ENCODE measurements around the gene DCDC2B.

DNA sequence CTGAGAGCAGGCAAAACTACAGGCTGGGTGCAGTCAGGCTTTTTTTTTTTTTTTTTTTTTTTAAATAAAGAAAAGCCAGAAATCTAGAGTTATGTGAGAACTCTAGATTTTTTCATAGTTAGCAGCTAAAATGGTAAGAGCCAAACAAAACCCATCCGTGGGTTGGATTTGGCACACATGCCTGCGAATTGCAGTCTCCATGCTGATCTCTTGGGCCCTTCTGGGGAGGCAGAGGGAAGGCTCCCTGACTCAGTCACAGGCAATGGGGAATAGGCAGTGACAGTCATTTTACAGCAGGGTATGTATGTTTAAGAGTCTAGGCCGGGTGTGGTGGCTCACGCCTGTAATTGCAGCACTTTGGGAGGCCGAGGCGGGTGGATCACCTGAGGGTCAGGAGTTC lies 26.8 kb upstream of the DCDC2B start:
- no peak for TF ChIP-seq CREM (CRISPR knock-in tag; IDR thresholded peaks at IDR 0.05)
- TF ChIP-seq JUN (CRISPR knock-in tag; IDR thresholded peaks at IDR 0.05): no peak
- TF ChIP-seq, protein P1, sequence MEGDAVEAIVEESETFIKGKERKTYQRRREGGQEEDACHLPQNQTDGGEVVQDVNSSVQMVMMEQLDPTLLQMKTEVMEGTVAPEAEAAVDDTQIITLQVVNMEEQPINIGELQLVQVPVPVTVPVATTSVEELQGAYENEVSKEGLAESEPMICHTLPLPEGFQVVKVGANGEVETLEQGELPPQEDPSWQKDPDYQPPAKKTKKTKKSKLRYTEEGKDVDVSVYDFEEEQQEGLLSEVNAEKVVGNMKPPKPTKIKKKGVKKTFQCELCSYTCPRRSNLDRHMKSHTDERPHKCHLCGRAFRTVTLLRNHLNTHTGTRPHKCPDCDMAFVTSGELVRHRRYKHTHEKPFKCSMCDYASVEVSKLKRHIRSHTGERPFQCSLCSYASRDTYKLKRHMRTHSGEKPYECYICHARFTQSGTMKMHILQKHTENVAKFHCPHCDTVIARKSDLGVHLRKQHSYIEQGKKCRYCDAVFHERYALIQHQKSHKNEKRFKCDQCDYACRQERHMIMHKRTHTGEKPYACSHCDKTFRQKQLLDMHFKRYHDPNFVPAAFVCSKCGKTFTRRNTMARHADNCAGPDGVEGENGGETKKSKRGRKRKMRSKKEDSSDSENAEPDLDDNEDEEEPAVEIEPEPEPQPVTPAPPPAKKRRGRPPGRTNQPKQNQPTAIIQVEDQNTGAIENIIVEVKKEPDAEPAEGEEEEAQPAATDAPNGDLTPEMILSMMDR (IDR thresholded peaks at IDR 0.05): no peak
- TF ChIP-seq, protein P2, sequence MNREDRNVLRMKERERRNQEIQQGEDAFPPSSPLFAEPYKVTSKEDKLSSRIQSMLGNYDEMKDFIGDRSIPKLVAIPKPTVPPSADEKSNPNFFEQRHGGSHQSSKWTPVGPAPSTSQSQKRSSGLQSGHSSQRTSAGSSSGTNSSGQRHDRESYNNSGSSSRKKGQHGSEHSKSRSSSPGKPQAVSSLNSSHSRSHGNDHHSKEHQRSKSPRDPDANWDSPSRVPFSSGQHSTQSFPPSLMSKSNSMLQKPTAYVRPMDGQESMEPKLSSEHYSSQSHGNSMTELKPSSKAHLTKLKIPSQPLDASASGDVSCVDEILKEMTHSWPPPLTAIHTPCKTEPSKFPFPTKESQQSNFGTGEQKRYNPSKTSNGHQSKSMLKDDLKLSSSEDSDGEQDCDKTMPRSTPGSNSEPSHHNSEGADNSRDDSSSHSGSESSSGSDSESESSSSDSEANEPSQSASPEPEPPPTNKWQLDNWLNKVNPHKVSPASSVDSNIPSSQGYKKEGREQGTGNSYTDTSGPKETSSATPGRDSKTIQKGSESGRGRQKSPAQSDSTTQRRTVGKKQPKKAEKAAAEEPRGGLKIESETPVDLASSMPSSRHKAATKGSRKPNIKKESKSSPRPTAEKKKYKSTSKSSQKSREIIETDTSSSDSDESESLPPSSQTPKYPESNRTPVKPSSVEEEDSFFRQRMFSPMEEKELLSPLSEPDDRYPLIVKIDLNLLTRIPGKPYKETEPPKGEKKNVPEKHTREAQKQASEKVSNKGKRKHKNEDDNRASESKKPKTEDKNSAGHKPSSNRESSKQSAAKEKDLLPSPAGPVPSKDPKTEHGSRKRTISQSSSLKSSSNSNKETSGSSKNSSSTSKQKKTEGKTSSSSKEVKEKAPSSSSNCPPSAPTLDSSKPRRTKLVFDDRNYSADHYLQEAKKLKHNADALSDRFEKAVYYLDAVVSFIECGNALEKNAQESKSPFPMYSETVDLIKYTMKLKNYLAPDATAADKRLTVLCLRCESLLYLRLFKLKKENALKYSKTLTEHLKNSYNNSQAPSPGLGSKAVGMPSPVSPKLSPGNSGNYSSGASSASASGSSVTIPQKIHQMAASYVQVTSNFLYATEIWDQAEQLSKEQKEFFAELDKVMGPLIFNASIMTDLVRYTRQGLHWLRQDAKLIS (CRISPR knock-in tag; IDR thresholded peaks at IDR 0.05; ENCODE audit: borderline replicate concordance): no peak
- TF ChIP-seq, protein P3, sequence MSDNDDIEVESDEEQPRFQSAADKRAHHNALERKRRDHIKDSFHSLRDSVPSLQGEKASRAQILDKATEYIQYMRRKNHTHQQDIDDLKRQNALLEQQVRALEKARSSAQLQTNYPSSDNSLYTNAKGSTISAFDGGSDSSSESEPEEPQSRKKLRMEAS (CRISPR knock-in tag; IDR thresholded peaks at IDR 0.05): no peak
- TF ChIP-seq ELF4 (CRISPR knock-in tag; IDR thresholded peaks at IDR 0.05; ENCODE audit: low read depth): no peak
- no peak for TF ChIP-seq ETV6 (CRISPR knock-in tag; IDR thresholded peaks at IDR 0.05)
- TF ChIP-seq ESRRA (CRISPR knock-in tag; IDR thresholded peaks at IDR 0.05; ENCODE audit: borderline replicate concordance): no peak
- TF ChIP-seq NFE2L1 (CRISPR knock-in tag; IDR thresholded peaks at IDR 0.05): no peak
- TF ChIP-seq, protein P4, sequence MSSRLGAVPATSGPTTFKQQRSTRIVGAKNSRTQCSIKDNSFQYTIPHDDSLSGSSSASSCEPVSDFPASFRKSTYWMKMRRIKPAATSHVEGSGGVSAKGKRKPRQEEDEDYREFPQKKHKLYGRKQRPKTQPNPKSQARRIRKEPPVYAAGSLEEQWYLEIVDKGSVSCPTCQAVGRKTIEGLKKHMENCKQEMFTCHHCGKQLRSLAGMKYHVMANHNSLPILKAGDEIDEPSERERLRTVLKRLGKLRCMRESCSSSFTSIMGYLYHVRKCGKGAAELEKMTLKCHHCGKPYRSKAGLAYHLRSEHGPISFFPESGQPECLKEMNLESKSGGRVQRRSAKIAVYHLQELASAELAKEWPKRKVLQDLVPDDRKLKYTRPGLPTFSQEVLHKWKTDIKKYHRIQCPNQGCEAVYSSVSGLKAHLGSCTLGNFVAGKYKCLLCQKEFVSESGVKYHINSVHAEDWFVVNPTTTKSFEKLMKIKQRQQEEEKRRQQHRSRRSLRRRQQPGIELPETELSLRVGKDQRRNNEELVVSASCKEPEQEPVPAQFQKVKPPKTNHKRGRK (CRISPR knock-in tag; IDR thresholded peaks at IDR 0.05; ENCODE audit: borderline replicate concordance): no peak
- no peak for TF ChIP-seq NR2C2 (CRISPR knock-in tag; IDR thresholded peaks at IDR 0.05)
- TF ChIP-seq, protein P5, sequence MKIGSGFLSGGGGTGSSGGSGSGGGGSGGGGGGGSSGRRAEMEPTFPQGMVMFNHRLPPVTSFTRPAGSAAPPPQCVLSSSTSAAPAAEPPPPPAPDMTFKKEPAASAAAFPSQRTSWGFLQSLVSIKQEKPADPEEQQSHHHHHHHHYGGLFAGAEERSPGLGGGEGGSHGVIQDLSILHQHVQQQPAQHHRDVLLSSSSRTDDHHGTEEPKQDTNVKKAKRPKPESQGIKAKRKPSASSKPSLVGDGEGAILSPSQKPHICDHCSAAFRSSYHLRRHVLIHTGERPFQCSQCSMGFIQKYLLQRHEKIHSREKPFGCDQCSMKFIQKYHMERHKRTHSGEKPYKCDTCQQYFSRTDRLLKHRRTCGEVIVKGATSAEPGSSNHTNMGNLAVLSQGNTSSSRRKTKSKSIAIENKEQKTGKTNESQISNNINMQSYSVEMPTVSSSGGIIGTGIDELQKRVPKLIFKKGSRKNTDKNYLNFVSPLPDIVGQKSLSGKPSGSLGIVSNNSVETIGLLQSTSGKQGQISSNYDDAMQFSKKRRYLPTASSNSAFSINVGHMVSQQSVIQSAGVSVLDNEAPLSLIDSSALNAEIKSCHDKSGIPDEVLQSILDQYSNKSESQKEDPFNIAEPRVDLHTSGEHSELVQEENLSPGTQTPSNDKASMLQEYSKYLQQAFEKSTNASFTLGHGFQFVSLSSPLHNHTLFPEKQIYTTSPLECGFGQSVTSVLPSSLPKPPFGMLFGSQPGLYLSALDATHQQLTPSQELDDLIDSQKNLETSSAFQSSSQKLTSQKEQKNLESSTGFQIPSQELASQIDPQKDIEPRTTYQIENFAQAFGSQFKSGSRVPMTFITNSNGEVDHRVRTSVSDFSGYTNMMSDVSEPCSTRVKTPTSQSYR (CRISPR knock-in tag; IDR thresholded peaks at IDR 0.05): no peak
- TF ChIP-seq, protein P6, sequence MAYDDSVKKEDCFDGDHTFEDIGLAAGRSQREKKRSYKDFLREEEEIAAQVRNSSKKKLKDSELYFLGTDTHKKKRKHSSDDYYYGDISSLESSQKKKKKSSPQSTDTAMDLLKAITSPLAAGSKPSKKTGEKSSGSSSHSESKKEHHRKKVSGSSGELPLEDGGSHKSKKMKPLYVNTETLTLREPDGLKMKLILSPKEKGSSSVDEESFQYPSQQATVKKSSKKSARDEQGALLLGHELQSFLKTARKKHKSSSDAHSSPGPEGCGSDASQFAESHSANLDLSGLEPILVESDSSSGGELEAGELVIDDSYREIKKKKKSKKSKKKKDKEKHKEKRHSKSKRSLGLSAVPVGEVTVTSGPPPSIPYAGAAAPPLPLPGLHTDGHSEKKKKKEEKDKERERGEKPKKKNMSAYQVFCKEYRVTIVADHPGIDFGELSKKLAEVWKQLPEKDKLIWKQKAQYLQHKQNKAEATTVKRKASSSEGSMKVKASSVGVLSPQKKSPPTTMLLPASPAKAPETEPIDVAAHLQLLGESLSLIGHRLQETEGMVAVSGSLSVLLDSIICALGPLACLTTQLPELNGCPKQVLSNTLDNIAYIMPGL (CRISPR knock-in tag; IDR thresholded peaks at IDR 0.05): no peak
- TF ChIP-seq ZNF121 (CRISPR knock-in tag; IDR thresholded peaks at IDR 0.05): no peak
